ENCODE measurements around the gene OSBPL1A.

GRCh38 chr18:24427484-24427883 is 29.9 kb upstream of the OSBPL1A start:
- no peak for TF ChIP-seq POLR2A (IDR thresholded peaks at IDR 0.05)
- TF ChIP-seq CTCF (IDR thresholded peaks at IDR 0.05), result no peak

All from Peyer's patch (tissue), 4 donors.